GM12801 (cell line): ENCODE data around the gene POFUT2.

ENCODE experiments used
- CTCF ChIP-seq: IDR thresholded peaks from one replicate; pipeline ENCODE4 v1.5.1; 2011; ENCODE audit warnings: control low read depth; ENCODE audit not compliant: insufficient read length; ENCODE audit errors: extremely low read depth

POFUT2 gene

GRCh38 chr21:45262041-45262581 is 25.6 kb downstream of the POFUT2 start:
- TF ChIP-seq CTCF, result no peak

GRCh38 chr21:45261093-45261492 is 26.6 kb downstream of the POFUT2 start:
- no peak for TF ChIP-seq CTCF

- no peak for TF ChIP-seq CTCF
Measured at GRCh38 chr21:45260191-45260825, 27.4 kb downstream of the POFUT2 start.

- TF ChIP-seq CTCF, result no peak
Measured at GRCh38 chr21:45259206-45259840, 28.4 kb downstream of the POFUT2 start.

GRCh38 chr21:45258466-45258865 is 29.2 kb downstream of the POFUT2 start:
- no peak for TF ChIP-seq CTCF

- no peak for TF ChIP-seq CTCF
Measured at GRCh38 chr21:45257673-45258341, 29.9 kb downstream of the POFUT2 start.

GRCh38 chr21:45256912-45257672 is 30.6 kb downstream of the POFUT2 start:
- no peak for TF ChIP-seq CTCF
